Mesenchymal stem cell (in vitro differentiated cells and primary cell): ENCODE results near the gene MRLN.

Experiments
- DNase-seq: peaks from one replicate; pipeline ENCODE4 v3.0.0-alpha.2; 2013
- H2AFZ ChIP-seq: one replicate; pipeline ENCODE4 v1.6.1; 2013; ENCODE audit warnings: low read depth, mild to moderate bottlenecking, control low read depth, inconsistent platforms, low read length, moderate library complexity
- H2AK5ac ChIP-seq: 2 replicates; pipeline ENCODE4 v1.6.1; 2013; ENCODE audit warnings: low read length, moderate library complexity, mild to moderate bottlenecking, inconsistent platforms; ENCODE audit not compliant: severe bottlenecking
- H2BK120ac ChIP-seq: one replicate; pipeline ENCODE4 v1.6.1; 2013; ENCODE audit warnings: low read depth, mild to moderate bottlenecking, inconsistent platforms, low read length, moderate library complexity
- H2BK12ac ChIP-seq, 2 experiments: one replicate each; pipeline ENCODE4 v1.6.1; 2013; ENCODE audit warnings: inconsistent platforms in 2 of 2, low read length in 2 of 2, mild to moderate bottlenecking in 2 of 2, moderate library complexity in 2 of 2, control low read depth in 1 of 2
- H2BK15ac ChIP-seq: one replicate; pipeline ENCODE4 v1.6.1; 2013; ENCODE audit warnings: mild to moderate bottlenecking, low read depth, inconsistent platforms; ENCODE audit not compliant: poor library complexity, severe bottlenecking
- H2BK5ac ChIP-seq: 2 replicates; pipeline ENCODE4 v1.6.1; 2013; ENCODE audit warnings: low read depth, mild to moderate bottlenecking, low read length, control low read depth, inconsistent platforms; ENCODE audit not compliant: poor library complexity, severe bottlenecking
- H3K14ac ChIP-seq, 2 experiments: one replicate each; pipeline ENCODE4 v1.6.1; 2013; ENCODE audit warnings: inconsistent platforms in 2 of 2, low read length in 2 of 2, control low read depth in 1 of 2, mild to moderate bottlenecking in 1 of 2, moderate library complexity in 1 of 2
- H3K18ac ChIP-seq, 2 experiments: one replicate each; pipeline ENCODE4 v1.6.1; 2013; ENCODE audit warnings: inconsistent platforms in 2 of 2, low read length in 2 of 2, control low read depth in 1 of 2, low read depth in 1 of 2, mild to moderate bottlenecking in 1 of 2
- H3K23ac ChIP-seq, 2 experiments: one replicate each; pipeline ENCODE4 v1.6.1; 2013; ENCODE audit warnings: inconsistent platforms in 2 of 2, low read length in 2 of 2, mild to moderate bottlenecking in 2 of 2, moderate library complexity in 2 of 2, control low read depth in 1 of 2
- H3K27ac ChIP-seq: 2 replicates; pipeline ENCODE4 v1.5.1; 2013; ENCODE audit warnings: mild to moderate bottlenecking, moderate library complexity, low read length, control low read depth, inconsistent platforms; ENCODE audit not compliant: poor library complexity, severe bottlenecking
- H3K27me3 ChIP-seq, 2 experiments: 2 replicates each; pipeline versions ENCODE4 v1.6.1 to v1.7.0; 2013; ENCODE audit warnings: low read length in 2 of 2, mild to moderate bottlenecking in 2 of 2, moderate library complexity in 2 of 2, control low read depth in 1 of 2, inconsistent platforms in 1 of 2; ENCODE audit not compliant: control insufficient read depth in 1 of 2, insufficient read depth in 1 of 2
- H3K36me3 ChIP-seq, 2 experiments: 2 replicates each; pipeline versions ENCODE4 v1.6.1 to v1.7.0; 2013; ENCODE audit warnings: low read length in 2 of 2, control low read depth in 1 of 2, inconsistent platforms in 1 of 2, low read depth in 1 of 2, mild to moderate bottlenecking in 1 of 2; ENCODE audit not compliant: insufficient read depth in 2 of 2, control insufficient read depth in 1 of 2
- H3K4ac ChIP-seq, 2 experiments: one replicate each; pipeline ENCODE4 v1.6.1; 2013; ENCODE audit warnings: inconsistent platforms in 2 of 2, low read length in 2 of 2, mild to moderate bottlenecking in 2 of 2, moderate library complexity in 2 of 2, control low read depth in 1 of 2, low read depth in 1 of 2
- H3K4me1 ChIP-seq: 2 replicates; pipeline ENCODE4 v1.6.1; 2013; ENCODE audit warnings: low read depth, low read length, control low read depth; ENCODE audit not compliant: control insufficient read depth, insufficient read depth
- H3K4me2 ChIP-seq: 2 replicates; pipeline ENCODE4 v1.6.1; 2013; ENCODE audit warnings: low read length, mild to moderate bottlenecking, inconsistent platforms; ENCODE audit not compliant: poor library complexity, severe bottlenecking
- H3K4me3 ChIP-seq, 2 experiments: 2 replicates each; pipeline versions ENCODE4 v1.5.1 to v1.7.0; 2013; ENCODE audit warnings: low read length in 2 of 2, mild to moderate bottlenecking in 2 of 2, control low read depth in 1 of 2, low read depth in 1 of 2; ENCODE audit not compliant: insufficient read depth in 1 of 2
- H3K79me1 ChIP-seq: replicated peaks from 2 replicates; pipeline ENCODE4 v1.6.1; 2013; ENCODE audit warnings: mild to moderate bottlenecking, control low read depth, low read length, inconsistent platforms; ENCODE audit not compliant: poor library complexity, severe bottlenecking
- H3K9ac ChIP-seq: 2 replicates; pipeline ENCODE4 v1.7.0; 2013; ENCODE audit warnings: mild to moderate bottlenecking, low read length, moderate library complexity
- H3K9me3 ChIP-seq: 2 replicates; pipeline ENCODE4 v1.7.0; 2013; ENCODE audit warnings: mild to moderate bottlenecking, low read length; ENCODE audit not compliant: control insufficient read depth
- H4K8ac ChIP-seq: one replicate; pipeline ENCODE4 v1.6.1; 2013; ENCODE audit warnings: inconsistent platforms, mild to moderate bottlenecking, low read length, moderate library complexity
- H4K91ac ChIP-seq: one replicate; pipeline ENCODE4 v1.6.1; 2013; ENCODE audit warnings: mild to moderate bottlenecking, low read length, inconsistent platforms
- WGBS: methylation state at CpG from one replicate; pipeline ENCODE4 v1.1.7; 2013; ENCODE audit warnings: mixed read lengths; 5-methylcytosine and 5-hydroxymethylcytosine counted together

Gene MRLN

GRCh38 chr10:59774451-59774850 lies 21.2 kb upstream of the MRLN start:
- H3K9me3 ChIP-seq, result no peaks in the 10 kb centered on the region

GRCh38 chr10:59773088-59773487 lies 19.8 kb upstream of the MRLN start:
- no peak overlapping the region for H2AFZ ChIP-seq
- H3K14ac ChIP-seq, result no peak overlapping the region
- no peak overlapping the region for H3K23ac ChIP-seq
- H3K4me3 ChIP-seq, result no peak overlapping the region
- H3K9ac ChIP-seq, result no peak overlapping the region
- H4K8ac ChIP-seq, result no peak overlapping the region
- 91% methylated on average over 2 of the region's 2 CpGs for WGBS
- H3K27me3 ChIP-seq, result no peaks in the 10 kb centered on the region
- H3K18ac ChIP-seq, result no peak overlapping the region
- H2BK15ac ChIP-seq, result no peak overlapping the region
- no peaks in the 10 kb centered on the region for H3K79me1 ChIP-seq
- no peak overlapping the region for H2BK12ac ChIP-seq
- H3K27ac ChIP-seq, result no peak overlapping the region
- H3K4me2 ChIP-seq, result no peak overlapping the region
- H3K36me3 ChIP-seq, result no peaks in the 10 kb centered on the region
- H3K4me1 ChIP-seq, result no peaks in the 10 kb centered on the region
- H3K9me3 ChIP-seq, result no peaks in the 10 kb centered on the region
- no peak overlapping the region for H3K4ac ChIP-seq
- no peak overlapping the region for H2BK120ac ChIP-seq
- no peak overlapping the region for H4K91ac ChIP-seq
- no peak overlapping the region for H2BK5ac ChIP-seq
- no peak for DNase-seq
- no peak overlapping the region for H2AK5ac ChIP-seq

More at GRCh38 chr10:59774451-59774850, 21.2 kb upstream of the MRLN start:
- Histone ChIP-seq H3K4me2 (no peak overlapping the region), H3K14ac (no peak overlapping the region), H2AK5ac (no peak overlapping the region), H3K4ac (no peak overlapping the region), H3K23ac (no peak overlapping the region), H4K91ac (no peak overlapping the region), H3K4me3 (no peak overlapping the region), H2AFZ (no peak overlapping the region), H3K27me3 (no peaks in the 10 kb centered on the region), H3K4me1 (no peaks in the 10 kb centered on the region), H3K27ac (no peak overlapping the region), H3K9ac (no peak overlapping the region), H3K18ac (no peak overlapping the region), H2BK120ac (no peak overlapping the region), H3K79me1 (no peaks in the 10 kb centered on the region), H3K36me3 (no peaks in the 10 kb centered on the region), H4K8ac (no peak overlapping the region), H2BK15ac (no peak overlapping the region), H2BK5ac (no peak overlapping the region), H2BK12ac (no peak overlapping the region)
- DNase-seq, result no peak
- WGBS, result 86% methylated on average over 6 of the region's 6 CpGs

GRCh38 chr10:59771162-59771807 lies 18.0 kb upstream of the MRLN start:
- no peak for DNase-seq
- no peak overlapping the region for H3K4me2 ChIP-seq
- H3K36me3 ChIP-seq, result no peaks in the 10 kb centered on the region
- H3K18ac ChIP-seq, result no peak overlapping the region
- H3K4me3 ChIP-seq, result no peak overlapping the region
- no peak overlapping the region for H3K27ac ChIP-seq
- H3K27me3 ChIP-seq, result no peaks in the 10 kb centered on the region
- H2BK5ac ChIP-seq, result no peak overlapping the region
- H2BK12ac ChIP-seq, result no peak overlapping the region
- H3K4ac ChIP-seq, result no peak overlapping the region
- H3K9ac ChIP-seq, result no peak overlapping the region
- no peak overlapping the region for H3K23ac ChIP-seq
- no peaks in the 10 kb centered on the region for H3K79me1 ChIP-seq
- no peak overlapping the region for H4K91ac ChIP-seq
- H2AK5ac ChIP-seq, result no peak overlapping the region
- no peak overlapping the region for H2BK120ac ChIP-seq
- no peak overlapping the region for H4K8ac ChIP-seq
- no peaks in the 10 kb centered on the region for H3K9me3 ChIP-seq
- H2BK15ac ChIP-seq, result no peak overlapping the region
- H3K4me1 ChIP-seq, result no peaks in the 10 kb centered on the region
- no peak overlapping the region for H3K14ac ChIP-seq
- 87% methylated on average over 3 of the region's 7 CpGs for WGBS
- no peak overlapping the region for H2AFZ ChIP-seq

- no peaks in the 10 kb centered on the region for H3K79me1 ChIP-seq
- H2BK5ac ChIP-seq, result no peak overlapping the region
- H3K9me3 ChIP-seq, result no peaks in the 10 kb centered on the region
- no peak overlapping the region for H3K27ac ChIP-seq
- no peak for DNase-seq
- H3K4me1 ChIP-seq, result no peaks in the 10 kb centered on the region
- H4K8ac ChIP-seq, result no peak overlapping the region
- H2BK12ac ChIP-seq, result no peak overlapping the region
- WGBS, result 97% methylated on average over 11 of the region's 11 CpGs
- no peak overlapping the region for H3K23ac ChIP-seq
- no peaks in the 10 kb centered on the region for H3K36me3 ChIP-seq
- no peak overlapping the region for H3K9ac ChIP-seq
- H3K4me3 ChIP-seq, result no peak overlapping the region
- no peak overlapping the region for H4K91ac ChIP-seq
- H3K18ac ChIP-seq, result no peak overlapping the region
- no peaks in the 10 kb centered on the region for H3K27me3 ChIP-seq
- H2BK120ac ChIP-seq, result no peak overlapping the region
- no peak overlapping the region for H2AFZ ChIP-seq
- no peak overlapping the region for H3K4ac ChIP-seq
- no peak overlapping the region for H3K14ac ChIP-seq
- no peak overlapping the region for H2BK15ac ChIP-seq
- no peak overlapping the region for H3K4me2 ChIP-seq
- no peak overlapping the region for H2AK5ac ChIP-seq
These were observed 17.4 kb upstream of the MRLN start for GRCh38 chr10:59770689-59771088.
